Smooth muscle cell (in vitro differentiated cells): ENCODE data around the gene TRIM71. TPM values are rescaled to one million over a fixed set of nuclear protein-coding genes. Genes with fewer than 3 reads are reported as not detected.
A peak's percentile ranks its signal among the peaks of the same experiment; 100 is the strongest.
"Not testable (repeated sequence)": the region's sequence is repeated elsewhere in the genome, so short reads cannot be mapped to it uniquely, and the experiment has no call there.

Experiments
- DNase-seq: peaks from one replicate; lab custom pipeline; 2025; ENCODE audit not compliant: unreplicated experiment; lab: John Stamatoyannopoulos, UW
- H2AFZ ChIP-seq: fragments of 200-600 bp; sonication (generic); 2 replicates; pipeline ENCODE4 v1.6.0; 2016; ENCODE audit warnings: antibody characterized with exemption, low read depth, mild to moderate bottlenecking
- H3F3A ChIP-seq: fragments of 200-600 bp; sonication (generic); 2 replicates; pipeline ENCODE4 v1.6.0; 2017; ENCODE audit warnings: antibody characterized with exemption, low read depth
- H3K27ac ChIP-seq: fragments of 200-600 bp; sonication (generic); 2 replicates; pipeline ENCODE4 v1.5.1; 2016; ENCODE audit warnings: low read depth, mild to moderate bottlenecking
- H3K27me3 ChIP-seq: fragments of 200-600 bp; sonication (generic); 2 replicates; pipeline ENCODE4 v1.6.1; 2016; ENCODE audit warnings: low read depth, mild to moderate bottlenecking
- H3K36me3 ChIP-seq: fragments of 200-600 bp; sonication (generic); 2 replicates; pipeline ENCODE4 v1.5.1; 2016; ENCODE audit warnings: low read depth
- H3K4me1 ChIP-seq: fragments of 200-600 bp; sonication (generic); 2 replicates; pipeline ENCODE4 v1.5.1; 2016; ENCODE audit warnings: low read depth
- H3K4me2 ChIP-seq: fragments of 200-600 bp; sonication (generic); 2 replicates; pipeline ENCODE4 v1.6.0; 2016; ENCODE audit warnings: mild to moderate bottlenecking
- H3K4me3 ChIP-seq: fragments of 200-600 bp; sonication (generic); 2 replicates; pipeline ENCODE4 v1.5.1; 2016; ENCODE audit warnings: mild to moderate bottlenecking
- H3K79me2 ChIP-seq: fragments of 200-600 bp; sonication (generic); 2 replicates; pipeline ENCODE4 v1.6.0; 2016; ENCODE audit warnings: low read depth, mild to moderate bottlenecking
- H3K9ac ChIP-seq: fragments of 200-600 bp; sonication (generic); 2 replicates; pipeline ENCODE4 v1.6.0; 2016; ENCODE audit warnings: low read depth
- H3K9me3 ChIP-seq: fragments of 200-600 bp; sonication (generic); replicated peaks from 2 replicates; pipeline ENCODE4 v1.5.1; 2016; ENCODE audit warnings: low read depth
- H4K20me1 ChIP-seq: fragments of 200-600 bp; sonication (generic); 2 replicates; pipeline ENCODE4 v1.6.0; 2016; ENCODE audit warnings: low read depth
- CTCF ChIP-seq: fragments of 200-600 bp; sonication (generic); IDR thresholded peaks from 2 replicates; pipeline ENCODE4 v1.5.1; 2017; ENCODE audit warnings: borderline replicate concordance, mild to moderate bottlenecking, antibody characterized with exemption; ENCODE audit not compliant: insufficient read depth, poor library complexity, severe bottlenecking
- WGBS: methylation state at CpG from one replicate; pipeline ENCODE4 v1.1.7; 2016; ENCODE audit warnings: low lambda C conversion rate; 5-methylcytosine and 5-hydroxymethylcytosine counted together
- polyA plus RNA-seq: library from polyadenylated mRNA; unstranded; fragments of >200 nt; fragmentation: Nextera tagmentation; extraction: Ambion mirVana; gene quantifications from 2 replicates; pipeline ENCODE4 v1.2.1, GENCODE V29; 2016
- total RNA-seq: library from RNA; depleted of rRNA; stranded (reverse); fragments of >200 nt; gene quantifications from 2 replicates; pipeline ENCODE4 v1.2.3, GENCODE V29; 2014

Gene TRIM71
- total and polyA plus RNA-seq, 2 experiments from 2014 or later: 0.19 to 1.1 TPM

GRCh38 chr3:32902887-32903371 is 85.1 kb downstream of the TRIM71 start:
- H3K36me3 ChIP-seq, H3K27me3 ChIP-seq, H3F3A ChIP-seq, H4K20me1 ChIP-seq, H3K79me2 ChIP-seq, H3K27ac ChIP-seq, H3K9me3 ChIP-seq, H3K4me1 ChIP-seq, H3K9ac ChIP-seq: not testable (repeated sequence)
- Histone ChIP-seq H3K4me2 (peak overlapping the region; percentile 85), H3K4me3 (peak overlapping the region; percentile 56), H2AFZ (peak overlapping the region; percentile 55)
- TF ChIP-seq CTCF: peak; percentile 33
- DNase-seq: peak; percentile 3
- 8% methylated on average over 27 of the region's 31 CpGs for WGBS

GRCh38 chr3:32903953-32904352 is 86.2 kb downstream of the TRIM71 start:
- DNase-seq: no peak
- H3K4me3 ChIP-seq: no peak overlapping the region
- H3K79me2 ChIP-seq: no peaks in the 10 kb centered on the region
- no peaks in the 10 kb centered on the region for H3K36me3 ChIP-seq
- H3K4me2 ChIP-seq: no peak overlapping the region
- no peak overlapping the region for H2AFZ ChIP-seq
- WGBS: 93% methylated on average over 10 of the region's 10 CpGs
- H4K20me1 ChIP-seq: no peaks in the 10 kb centered on the region
- no peak overlapping the region for H3K27ac ChIP-seq
- H3K9ac ChIP-seq: no peak overlapping the region
- H3F3A ChIP-seq: no peaks in the 10 kb centered on the region
- no peaks in the 10 kb centered on the region for H3K4me1 ChIP-seq
- no peak for TF ChIP-seq CTCF
- no peaks in the 10 kb centered on the region for H3K27me3 ChIP-seq
- no peaks in the 10 kb centered on the region for H3K9me3 ChIP-seq

GRCh38 chr3:32909999-32910398 is 92.2 kb downstream of the TRIM71 start:
- 97% methylated on average over 3 of the region's 3 CpGs for WGBS
- no peak overlapping the region for H2AFZ ChIP-seq

More at GRCh38 chr3:32909999-32910398, 92.2 kb downstream of the TRIM71 start:
- H3K4me1 ChIP-seq: no peaks in the 10 kb centered on the region
- no peak for TF ChIP-seq CTCF
- DNase-seq: no peak
- no peak overlapping the region for H3K27ac ChIP-seq
- no peaks in the 10 kb centered on the region for H3K79me2 ChIP-seq
- H3K9ac ChIP-seq: no peak overlapping the region
- H3K9me3 ChIP-seq: no peaks in the 10 kb centered on the region
- no peaks in the 10 kb centered on the region for H3K36me3 ChIP-seq
- H3K27me3 ChIP-seq: no peaks in the 10 kb centered on the region
- H3K4me3 ChIP-seq: no peak overlapping the region
- H3K4me2 ChIP-seq: no peak overlapping the region
- no peaks in the 10 kb centered on the region for H4K20me1 ChIP-seq
- no peaks in the 10 kb centered on the region for H3F3A ChIP-seq
